Fibroblast of lung (primary cell): ENCODE results near the gene APBA2. TPM values are rescaled to one million over a fixed set of nuclear protein-coding genes. Genes with fewer than 3 reads are reported as not detected.

Source experiments
- DNase-seq, 2 donors: peaks; one replicate each; pipeline versions ENCODE4 v3.0.0 to v3.0.0-alpha.2; 2010; ENCODE audit warnings: low read depth in 2 of 2
- H2AFZ ChIP-seq: 2 replicates; pipeline ENCODE4 v1.5.1; 2012; ENCODE audit warnings: low read length, control low read depth, inconsistent platforms
- H3K27ac ChIP-seq: 2 replicates; pipeline ENCODE4 v1.5.1; 2011; ENCODE audit warnings: low read length, control low read depth; ENCODE audit not compliant: insufficient read depth
- H3K27me3 ChIP-seq: 2 replicates; pipeline ENCODE4 v1.5.1; 2011; ENCODE audit warnings: mild to moderate bottlenecking, low read length; ENCODE audit not compliant: control insufficient read depth, insufficient read depth
- H3K36me3 ChIP-seq: 2 replicates; pipeline ENCODE4 v1.5.1; 2011; ENCODE audit warnings: low read length; ENCODE audit not compliant: control insufficient read depth, insufficient read depth
- H3K4me1 ChIP-seq: 2 replicates; pipeline ENCODE4 v1.5.1; 2011; ENCODE audit warnings: low read length; ENCODE audit not compliant: control insufficient read depth, insufficient read depth; ENCODE audit errors: extremely low read depth
- H3K4me2 ChIP-seq: 2 replicates; pipeline ENCODE4 v1.5.1; 2011; ENCODE audit warnings: low read length, control low read depth; ENCODE audit not compliant: insufficient read depth; ENCODE audit errors: extremely low read depth
- H3K4me3 ChIP-seq, 4 experiments: fragments of 200-600 bp in 1 of 4; sonication (generic) in 1 of 4; replicated peaks in 1 of 4; 2 replicates each; pipeline ENCODE4 v1.5.1; 2011 to 2016; ENCODE audit warnings: low read length in 4 of 4, low read depth in 3 of 4, mild to moderate bottlenecking in 3 of 4, control low read depth in 2 of 4, inconsistent platforms in 1 of 4, mixed read lengths in 1 of 4; ENCODE audit not compliant: insufficient read depth in 1 of 4; ENCODE audit errors: control extremely low read depth in 1 of 4
- H3K79me2 ChIP-seq: 2 replicates; pipeline ENCODE4 v1.5.1; 2012; ENCODE audit warnings: mild to moderate bottlenecking, low read length, inconsistent platforms; ENCODE audit not compliant: control insufficient read depth, insufficient read depth
- H3K9ac ChIP-seq: 2 replicates; pipeline ENCODE4 v1.5.1; 2011; ENCODE audit warnings: mild to moderate bottlenecking, low read length, control low read depth; ENCODE audit not compliant: insufficient read depth
- H3K9me3 ChIP-seq: 2 replicates; pipeline ENCODE4 v1.5.1; 2012; ENCODE audit warnings: low read depth, low read length; ENCODE audit not compliant: control insufficient read depth, insufficient read depth
- H4K20me1 ChIP-seq: 2 replicates; pipeline ENCODE4 v1.5.1; 2011; ENCODE audit warnings: low read length; ENCODE audit not compliant: control insufficient read depth, insufficient read depth; ENCODE audit errors: extremely low read depth
- CTCF ChIP-seq, 2 donors: IDR thresholded peaks in 1 of 2; conservative IDR thresholded peaks in 1 of 2; 1 replicate in 1 of 2; 2 replicates in 1 of 2; pipeline ENCODE4 v1.5.1; 2011 to 2012; ENCODE audit warnings: low read length in 2 of 2, control low read depth in 1 of 2, inconsistent platforms in 1 of 2, low read depth in 1 of 2, mild to moderate bottlenecking in 1 of 2
- EZH2 ChIP-seq: IDR thresholded peaks from 2 replicates; pipeline ENCODE4 v1.5.1; 2012; ENCODE audit warnings: low read length, control low read depth, mild to moderate bottlenecking; ENCODE audit errors: missing control alignments
- polyA plus RNA-seq, 2 donors: library from polyadenylated mRNA; depleted of rRNA in 1 of 2; stranded (reverse) in 1 of 2; unstranded in 1 of 2; fragments of >200 nt; gene quantifications; 2 replicates each; pipeline ENCODE4 v1.2.1, GENCODE V29; 2011 to 2012; ENCODE audit warnings: missing spikeins in 1 of 2
- total RNA-seq: library from RNA; depleted of rRNA; stranded (reverse); fragments of >200 nt; gene quantifications from 2 replicates; pipeline ENCODE4 v1.2.1, GENCODE V29; 2014

APBA2 gene
- total and polyA plus RNA-seq, 2 donors (not counting 1 experiment from before 2014, with no cell fraction given), result 9.5 to 20.3 TPM

- no peak overlapping the region for H3K9ac ChIP-seq
- no peak overlapping the region for H3K4me2 ChIP-seq
- no peaks in the 10 kb centered on the region for H3K79me2 ChIP-seq
- H3K9me3 ChIP-seq, result no peaks in the 10 kb centered on the region
- no peaks in the 10 kb centered on the region for H3K27me3 ChIP-seq
- TF ChIP-seq CTCF (conservative IDR thresholded peaks at IDR 0.05 in 1 of 2, IDR thresholded peaks at IDR 0.05 in 1 of 2; ENCODE audit: low read depth in 1 of 2, low read length in 2 of 2), result no peak
- no peak for TF ChIP-seq EZH2
- no peak overlapping the region for H3K27ac ChIP-seq
- H4K20me1 ChIP-seq, result no peaks in the 10 kb centered on the region
- H3K4me3 ChIP-seq, result no peak overlapping the region
- no peaks in the 10 kb centered on the region for H3K4me1 ChIP-seq
- no peaks in the 10 kb centered on the region for H3K36me3 ChIP-seq
- DNase-seq, result no peak
- H2AFZ ChIP-seq, result no peak overlapping the region
These were observed 210.0 kb downstream of the APBA2 start for GRCh38 chr15:29095746-29096145.

GRCh38 chr15:29097168-29097567 is 211.4 kb downstream of the APBA2 start:
- H3K9me3 ChIP-seq, result no peaks in the 10 kb centered on the region
- TF ChIP-seq CTCF (conservative IDR thresholded peaks at IDR 0.05 in 1 of 2, IDR thresholded peaks at IDR 0.05 in 1 of 2; ENCODE audit: low read depth in 1 of 2, low read length in 2 of 2) (no peak), EZH2 (no peak)
- H2AFZ ChIP-seq, result no peak overlapping the region
- DNase-seq, result no peak
- H3K4me3 ChIP-seq, result no peak overlapping the region
- H3K9ac ChIP-seq, result no peak overlapping the region
- H3K27me3 ChIP-seq, result no peaks in the 10 kb centered on the region
- no peaks in the 10 kb centered on the region for H3K4me1 ChIP-seq
- H3K27ac ChIP-seq, result no peak overlapping the region
- no peaks in the 10 kb centered on the region for H4K20me1 ChIP-seq
- no peaks in the 10 kb centered on the region for H3K36me3 ChIP-seq
- H3K79me2 ChIP-seq, result no peaks in the 10 kb centered on the region
- H3K4me2 ChIP-seq, result no peak overlapping the region

- no peaks in the 10 kb centered on the region for H3K9me3 ChIP-seq
- no peaks in the 10 kb centered on the region for H3K79me2 ChIP-seq
- TF ChIP-seq CTCF (conservative IDR thresholded peaks at IDR 0.05 in 1 of 2, IDR thresholded peaks at IDR 0.05 in 1 of 2; ENCODE audit: low read depth in 1 of 2, low read length in 2 of 2), result no peak
- TF ChIP-seq EZH2, result no peak
- H3K4me3 ChIP-seq, result no peak overlapping the region
- H3K36me3 ChIP-seq, result no peaks in the 10 kb centered on the region
- no peaks in the 10 kb centered on the region for H3K4me1 ChIP-seq
- no peaks in the 10 kb centered on the region for H3K27me3 ChIP-seq
- DNase-seq, result no peak
- no peaks in the 10 kb centered on the region for H4K20me1 ChIP-seq
- no peak overlapping the region for H3K9ac ChIP-seq
- no peak overlapping the region for H3K4me2 ChIP-seq
- H3K27ac ChIP-seq, result no peak overlapping the region
- H2AFZ ChIP-seq, result no peak overlapping the region
These were observed 212.2 kb downstream of the APBA2 start for GRCh38 chr15:29097971-29098370.
